ENCODE measurements around the gene RGCC. TPM values are rescaled to one million over a fixed set of nuclear protein-coding genes. Genes with fewer than 3 reads are reported as not detected.

The RGCC gene
- total and polyA plus RNA-seq, 2 of the 4 experiments (the other 2 are of a cell fraction) = 7.5 to 7.6 TPM

DNA sequence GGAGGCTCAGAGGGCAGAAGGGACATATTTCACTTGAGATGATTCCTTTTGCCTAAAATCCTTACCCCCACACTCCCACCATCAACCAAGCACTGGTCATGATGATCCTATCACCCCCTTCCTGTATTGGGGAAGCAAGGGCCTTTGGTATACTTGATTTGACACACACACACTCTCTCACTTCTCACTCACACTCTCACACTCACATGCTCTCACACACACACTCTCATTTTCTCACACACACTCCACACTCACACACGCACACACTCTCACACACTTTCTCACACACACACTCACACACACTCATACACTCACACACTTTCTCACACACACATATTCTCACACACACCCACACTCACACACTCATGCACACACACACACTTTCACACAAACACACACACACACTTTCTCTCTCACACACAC, 8.6 kb downstream of the RGCC start:
- BruUV-seq (replicated peaks) = no TSS peak

More for the DNA sequence above, 8.6 kb downstream of the RGCC start:
- H2AK9ac ChIP-seq (replicated peaks; ENCODE audit: low read depth, low read length, poor library complexity) = no peak overlapping the region
- peak overlapping the region; percentile 69; the same call in 1 of the 2 replicates for H2BK20ac ChIP-seq (ENCODE audit: low read depth, low read length)
- H3K4me1 ChIP-seq (ENCODE audit: control insufficient read depth, insufficient read depth, low read length) = peaks cover 17% of the 10 kb centered on the region
- H4K20me1 ChIP-seq (ENCODE audit: insufficient read depth, low read length) = peaks cover 25% of the 10 kb centered on the region
- no peak overlapping the region for H3K56ac ChIP-seq (ENCODE audit: extremely low read depth, insufficient read depth, low read length)
- peaks cover 3 to 33% of the 10 kb centered on the region in 2 experiments; a peak in 3 of 4 replicates for H3K79me1 ChIP-seq (ENCODE audit: low read depth in 1 of 2, low read length in 2 of 2)
- H2BK5ac ChIP-seq (ENCODE audit: low read depth, low read length, poor library complexity, severe bottlenecking) = peak overlapping the region; percentile 77
- peak overlapping the region; percentile 99 for H2BK15ac ChIP-seq (ENCODE audit: low read depth, low read length)
- H3K4me2 ChIP-seq (ENCODE audit: low read depth, low read length) = no peak overlapping the region
- no peaks in the 10 kb centered on the region for H3K27me3 ChIP-seq (ENCODE audit: control insufficient read depth, insufficient read depth, low read length)
- ChIA-PET POLR2A (ENCODE audit: unreplicated experiment) (no interaction called here), CTCF (no interaction called here)
- dilution Hi-C loops (cut with HindIII; ENCODE audit: low sequenced_read_pairs, unreplicated experiment) (no loop called here), in situ Hi-C loops (cut with MboI; ENCODE audit: low sequenced_read_pairs) (loop anchor here (25.0 kb wide), 1 partner anchor 171 kb away; no protein-coding TSS in a partner anchor), intact Hi-C loops (cut with micrococcal nuclease) (no loop called here)
- peak overlapping the region; percentile 1; the same call in 1 of the 2 replicates for H3K18ac ChIP-seq (ENCODE audit: low read depth, low read length)
- WGBS, 2 experiments (ENCODE audit: extremely low coverage in 2 of 2, insufficient read length in 1 of 2) = 100% methylated on average over 1 of the region's 1 CpG
- peaks cover 70% of the 10 kb centered on the region for H3K36me3 ChIP-seq (ENCODE audit: control insufficient read depth, insufficient read depth, low read length)
- peak overlapping the region; percentile 64 for H3K14ac ChIP-seq (replicated peaks; ENCODE audit: low read depth, low read length)
- ATAC-seq (ENCODE audit: low read depth) (no peak; the same call in 1 of the 2 replicates), DNase-seq (no peak)
- no peak overlapping the region for H3K9ac ChIP-seq (ENCODE audit: low read depth, low read length)
- peaks cover 15% of the 10 kb centered on the region for H3K9me1 ChIP-seq (ENCODE audit: insufficient read depth, low read length)
- peak overlapping the region; percentile 52; the same call in 1 of the 2 replicates for H2BK120ac ChIP-seq (ENCODE audit: low read depth, low read length)
- no peak overlapping the region for H2AFZ ChIP-seq (replicated peaks; ENCODE audit: low read length, poor library complexity)
- H3K4me3 ChIP-seq (ENCODE audit: insufficient read depth, low read depth, low read length) = no peak overlapping the region
- no peak overlapping the region for H4K91ac ChIP-seq (ENCODE audit: insufficient read depth, low read depth, low read length)
- peak overlapping the region; percentile 4; the same call in 1 of the 2 replicates for H3K27ac ChIP-seq (ENCODE audit: insufficient read depth, low read length)
- H3K23ac ChIP-seq (ENCODE audit: low read depth, low read length) = peak overlapping the region; percentile 49; the same call in 1 of the 2 replicates
- peak overlapping the region; percentile 99 for H2AK5ac ChIP-seq (ENCODE audit: low read depth, low read length)
- TF ChIP-seq, protein P1, sequence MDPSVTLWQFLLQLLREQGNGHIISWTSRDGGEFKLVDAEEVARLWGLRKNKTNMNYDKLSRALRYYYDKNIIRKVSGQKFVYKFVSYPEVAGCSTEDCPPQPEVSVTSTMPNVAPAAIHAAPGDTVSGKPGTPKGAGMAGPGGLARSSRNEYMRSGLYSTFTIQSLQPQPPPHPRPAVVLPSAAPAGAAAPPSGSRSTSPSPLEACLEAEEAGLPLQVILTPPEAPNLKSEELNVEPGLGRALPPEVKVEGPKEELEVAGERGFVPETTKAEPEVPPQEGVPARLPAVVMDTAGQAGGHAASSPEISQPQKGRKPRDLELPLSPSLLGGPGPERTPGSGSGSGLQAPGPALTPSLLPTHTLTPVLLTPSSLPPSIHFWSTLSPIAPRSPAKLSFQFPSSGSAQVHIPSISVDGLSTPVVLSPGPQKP (IDR thresholded peaks at IDR 0.05; ENCODE audit: borderline replicate concordance, low read depth, low read length) = no peak
- TF ChIP-seq CEBPB (IDR thresholded peaks at IDR 0.05; ENCODE audit: low read depth, low read length) (no peak), MAFK (IDR thresholded peaks at IDR 0.05; ENCODE audit: low read depth, low read length) (no peak), NFE2L2 (IDR thresholded peaks at IDR 0.05; ENCODE audit: low read depth, low read length) (no peak), SMC3 (IDR thresholded peaks at IDR 0.05; ENCODE audit: low read depth, low read length) (no peak), BHLHE40 (IDR thresholded peaks at IDR 0.05; ENCODE audit: low read depth, low read length) (no peak), RCOR1 (IDR thresholded peaks at IDR 0.05; ENCODE audit: insufficient replicate concordance, low read length) (no peak), CHD1 (IDR thresholded peaks at IDR 0.05; ENCODE audit: low read depth, low read length) (no peak), RFX5 (IDR thresholded peaks at IDR 0.05; ENCODE audit: low read depth, low read length) (no peak), RAD21 (IDR thresholded peaks at IDR 0.05; ENCODE audit: low read length) (no peak), MAZ (IDR thresholded peaks at IDR 0.05; ENCODE audit: borderline replicate concordance, low read depth, low read length) (no peak), FOS (IDR thresholded peaks at IDR 0.05; ENCODE audit: low read depth, low read length) (no peak), POLR2A (IDR thresholded peaks at IDR 0.05; ENCODE audit: low read depth, low read length) (no peak), MXI1 (IDR thresholded peaks at IDR 0.05; ENCODE audit: borderline replicate concordance, low read depth, low read length) (no peak)
- TF ChIP-seq, protein P2, sequence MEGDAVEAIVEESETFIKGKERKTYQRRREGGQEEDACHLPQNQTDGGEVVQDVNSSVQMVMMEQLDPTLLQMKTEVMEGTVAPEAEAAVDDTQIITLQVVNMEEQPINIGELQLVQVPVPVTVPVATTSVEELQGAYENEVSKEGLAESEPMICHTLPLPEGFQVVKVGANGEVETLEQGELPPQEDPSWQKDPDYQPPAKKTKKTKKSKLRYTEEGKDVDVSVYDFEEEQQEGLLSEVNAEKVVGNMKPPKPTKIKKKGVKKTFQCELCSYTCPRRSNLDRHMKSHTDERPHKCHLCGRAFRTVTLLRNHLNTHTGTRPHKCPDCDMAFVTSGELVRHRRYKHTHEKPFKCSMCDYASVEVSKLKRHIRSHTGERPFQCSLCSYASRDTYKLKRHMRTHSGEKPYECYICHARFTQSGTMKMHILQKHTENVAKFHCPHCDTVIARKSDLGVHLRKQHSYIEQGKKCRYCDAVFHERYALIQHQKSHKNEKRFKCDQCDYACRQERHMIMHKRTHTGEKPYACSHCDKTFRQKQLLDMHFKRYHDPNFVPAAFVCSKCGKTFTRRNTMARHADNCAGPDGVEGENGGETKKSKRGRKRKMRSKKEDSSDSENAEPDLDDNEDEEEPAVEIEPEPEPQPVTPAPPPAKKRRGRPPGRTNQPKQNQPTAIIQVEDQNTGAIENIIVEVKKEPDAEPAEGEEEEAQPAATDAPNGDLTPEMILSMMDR (conservative IDR thresholded peaks at IDR 0.05; ENCODE audit: low read depth, low read length) = no peak
- TF ChIP-seq, protein P3, sequence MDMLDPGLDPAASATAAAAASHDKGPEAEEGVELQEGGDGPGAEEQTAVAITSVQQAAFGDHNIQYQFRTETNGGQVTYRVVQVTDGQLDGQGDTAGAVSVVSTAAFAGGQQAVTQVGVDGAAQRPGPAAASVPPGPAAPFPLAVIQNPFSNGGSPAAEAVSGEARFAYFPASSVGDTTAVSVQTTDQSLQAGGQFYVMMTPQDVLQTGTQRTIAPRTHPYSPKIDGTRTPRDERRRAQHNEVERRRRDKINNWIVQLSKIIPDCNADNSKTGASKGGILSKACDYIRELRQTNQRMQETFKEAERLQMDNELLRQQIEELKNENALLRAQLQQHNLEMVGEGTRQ (IDR thresholded peaks at IDR 0.05; ENCODE audit: low read depth, low read length) = no peak
- peak overlapping the region; percentile 28 for H3K4ac ChIP-seq (ENCODE audit: low read depth, low read length)
- H4K5ac ChIP-seq (ENCODE audit: low read depth, low read length) = peak overlapping the region; percentile 37; the same call in 1 of the 2 replicates
- peak overlapping the region; percentile 71; a peak in 2 of 4 replicates for H4K8ac ChIP-seq (ENCODE audit: low read depth in 2 of 2, low read length in 2 of 2)
- no peaks in the 10 kb centered on the region for H3K9me3 ChIP-seq (ENCODE audit: control insufficient read depth, insufficient read depth, low read length)
